CD4-positive, alpha-beta T cell treated with Interleukin-12 subunit alpha and Interleukin-12 subunit beta, for 1 hour (primary cell): ENCODE results near the gene LY6G5C.
A peak's percentile ranks its signal among the peaks of the same experiment; 100 is the strongest.
"Not testable (repeated sequence)": the region's sequence is repeated elsewhere in the genome, so short reads cannot be mapped to it uniquely, and the experiment has no call there.

Experiments
- DNase-seq: peaks from one replicate; pipeline ENCODE4 v3.0.0-alpha.2; 2020

The LY6G5C gene

GRCh38 chr6:31713991-31714684, 33.3 kb upstream of the LY6G5C start:
- no peak for DNase-seq

GRCh38 chr6:31713465-31713864, 32.6 kb upstream of the LY6G5C start:
- DNase-seq, result no peak

- peak; percentile 31 for DNase-seq
These were observed 31.4 kb upstream of the LY6G5C start for GRCh38 chr6:31712296-31712695.

GRCh38 chr6:31711233-31711632, 30.4 kb upstream of the LY6G5C start:
- no peak for DNase-seq

- DNase-seq, result no peak
These were observed 29.8 kb upstream of the LY6G5C start for GRCh38 chr6:31710523-31711219.

GRCh38 chr6:31709157-31709556, 28.3 kb upstream of the LY6G5C start:
- not testable (repeated sequence) for DNase-seq

GRCh38 chr6:31708224-31708623, 27.4 kb upstream of the LY6G5C start:
- no peak for DNase-seq

- no peak for DNase-seq
These were observed 26.8 kb upstream of the LY6G5C start for GRCh38 chr6:31707701-31708100.

GRCh38 chr6:31706599-31706998, 25.7 kb upstream of the LY6G5C start, which contains the start of gene LY6G6F:
LY6G6F (plus strand) TSS chr6:31706866; CDS start chr6:31706907, 41 bp downstream.
- DNase-seq, result no peak

- no peak for DNase-seq
These were observed 25.1 kb upstream of the LY6G5C start for GRCh38 chr6:31705931-31706330.

- peak; percentile 98 for DNase-seq
These were observed 22.2 kb upstream of the LY6G5C start, which contains the start of gene ABHD16A for GRCh38 chr6:31702819-31703716. ABHD16A (minus strand) TSS chr6:31703324; CDS start chr6:31703281, 43 bp downstream.

GRCh38 chr6:31702405-31702818, 21.5 kb upstream of the LY6G5C start:
- no peak for DNase-seq

- no peak for DNase-seq
These were observed 21.0 kb upstream of the LY6G5C start for GRCh38 chr6:31701666-31702404.

GRCh38 chr6:31700740-31701401, 20.0 kb upstream of the LY6G5C start:
- no peak for DNase-seq

GRCh38 chr6:31697555-31697954, 16.7 kb upstream of the LY6G5C start:
- DNase-seq, result no peak

- no peak for DNase-seq
These were observed 12.7 kb upstream of the LY6G5C start for GRCh38 chr6:31693535-31693934.

GRCh38 chr6:31692886-31693285, 12.0 kb upstream of the LY6G5C start:
- no peak for DNase-seq

GRCh38 chr6:31692353-31692752, 11.5 kb upstream of the LY6G5C start:
- DNase-seq, result no peak

GRCh38 chr6:31691564-31692108, 10.8 kb upstream of the LY6G5C start:
- DNase-seq, result no peak

GRCh38 chr6:31691078-31691463, 10.2 kb upstream of the LY6G5C start:
- DNase-seq, result no peak

- DNase-seq, result no peak
These were observed 9.6 kb upstream of the LY6G5C start for GRCh38 chr6:31690231-31691077.
